GM21381 (cell line): Measurements from ENCODE around the gene ANAPC16.
"Not testable (repeated sequence)": the region's sequence is repeated elsewhere in the genome, so short reads cannot be mapped to it uniquely, and the experiment has no call there.

Experiments
- ATAC-seq: cut with Tn5 transposase; IDR thresholded peaks from one replicate; pipeline ENCODE4 v1.9.1; 2021; ENCODE audit warnings: mild to moderate bottlenecking, moderate library complexity; ENCODE audit not compliant: unreplicated experiment

The ANAPC16 gene

DNA sequence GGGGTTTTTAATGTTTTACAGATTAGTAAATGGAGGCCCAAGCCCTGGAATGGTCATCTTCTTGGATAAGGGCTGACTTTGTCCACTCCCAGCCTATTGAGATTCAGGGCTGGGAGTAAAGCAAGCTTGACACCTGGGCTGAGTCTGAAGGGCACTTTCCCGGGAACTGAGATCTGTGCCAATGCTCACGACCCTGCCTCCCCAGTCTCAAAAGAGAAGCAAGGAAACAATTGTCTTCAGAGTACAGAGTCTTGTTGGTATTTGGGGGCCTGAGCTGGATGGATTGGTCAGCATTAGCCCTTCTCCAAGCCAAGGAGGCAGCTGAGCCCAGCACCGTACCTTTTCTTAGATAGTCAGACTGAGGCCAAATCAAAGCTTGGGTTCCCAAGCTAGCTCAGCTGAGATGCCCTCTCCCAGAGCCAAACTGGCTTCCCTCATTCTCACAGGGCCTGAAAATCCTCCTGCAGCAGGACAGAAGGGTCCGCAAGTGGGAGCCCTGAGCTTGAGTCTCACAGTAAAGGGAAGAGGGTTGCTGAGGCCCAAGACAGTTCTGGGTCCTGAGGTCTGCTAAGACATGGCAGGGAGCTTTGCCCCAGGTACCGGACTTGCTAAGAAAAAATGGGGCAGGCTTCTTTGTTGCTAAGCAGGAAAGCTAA, 61.7 kb downstream of the ANAPC16 start:
- no peak for ATAC-seq

DNA sequence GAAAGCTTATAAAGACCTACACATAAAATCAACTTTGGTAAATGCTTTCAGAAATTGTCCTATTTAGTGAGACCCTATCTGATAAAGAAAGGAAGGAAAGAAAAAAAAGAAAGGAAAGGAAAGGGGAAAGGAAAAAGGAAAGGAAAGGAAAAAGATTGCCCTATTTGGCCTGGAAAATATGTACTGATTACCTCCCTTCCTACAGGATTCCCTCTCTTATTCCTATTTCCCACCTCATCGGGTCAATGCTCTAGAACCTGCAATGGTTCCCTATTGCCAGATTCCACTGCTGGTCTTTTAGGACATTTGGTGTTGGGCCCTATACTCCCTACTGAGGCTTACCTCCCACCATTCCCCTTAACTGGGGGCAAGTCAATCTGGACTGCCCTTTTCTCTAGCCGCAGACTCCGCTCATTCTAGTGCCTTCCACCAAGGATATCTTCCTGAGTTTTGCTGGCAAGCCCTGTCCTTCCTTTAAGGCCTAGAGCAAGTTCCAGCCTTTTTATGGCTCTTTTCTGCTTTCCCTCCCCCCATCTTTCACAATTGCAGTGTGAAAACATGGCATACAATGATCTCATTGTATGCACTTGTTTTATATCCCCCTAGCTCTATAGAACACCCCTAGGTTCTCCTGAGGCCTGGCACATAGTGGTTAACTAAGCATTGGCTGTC, 62.3 kb downstream of the ANAPC16 start:
- ATAC-seq: no peak

DNA sequence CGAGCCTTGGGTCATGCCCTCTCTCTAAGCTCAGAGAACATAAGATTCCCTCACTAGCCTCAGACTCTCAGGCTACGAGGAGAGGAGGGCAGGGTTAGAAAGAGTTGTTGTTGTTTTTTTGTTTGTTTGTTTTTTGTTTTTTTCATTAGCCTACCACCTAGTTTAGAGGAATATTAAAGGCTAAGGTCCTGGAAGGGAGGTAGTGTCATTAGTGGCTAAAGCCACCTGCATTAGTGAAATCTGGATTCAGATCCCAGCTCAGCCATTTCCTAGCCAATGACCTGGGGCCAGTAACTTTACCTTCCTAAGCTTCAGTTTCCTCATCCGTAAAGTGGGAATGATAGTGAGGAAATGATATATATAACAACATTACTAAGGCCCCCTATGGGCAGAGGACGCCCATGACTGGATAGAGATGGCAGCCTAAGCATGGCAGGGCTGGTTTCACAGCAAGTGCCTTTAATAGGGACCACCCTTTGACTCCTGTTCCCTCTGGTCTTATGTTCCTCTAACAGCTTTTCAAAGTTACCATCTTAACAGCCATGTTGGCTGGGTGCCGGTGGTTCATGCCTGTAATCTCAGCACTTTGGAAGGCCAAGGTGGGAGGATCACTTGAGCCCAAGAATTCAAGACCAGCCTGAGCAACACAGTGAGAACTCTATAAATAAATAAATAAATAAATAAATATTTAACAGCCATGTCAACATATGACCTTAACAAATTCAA, 63.0 kb downstream of the ANAPC16 start:
- ATAC-seq: no peak

DNA sequence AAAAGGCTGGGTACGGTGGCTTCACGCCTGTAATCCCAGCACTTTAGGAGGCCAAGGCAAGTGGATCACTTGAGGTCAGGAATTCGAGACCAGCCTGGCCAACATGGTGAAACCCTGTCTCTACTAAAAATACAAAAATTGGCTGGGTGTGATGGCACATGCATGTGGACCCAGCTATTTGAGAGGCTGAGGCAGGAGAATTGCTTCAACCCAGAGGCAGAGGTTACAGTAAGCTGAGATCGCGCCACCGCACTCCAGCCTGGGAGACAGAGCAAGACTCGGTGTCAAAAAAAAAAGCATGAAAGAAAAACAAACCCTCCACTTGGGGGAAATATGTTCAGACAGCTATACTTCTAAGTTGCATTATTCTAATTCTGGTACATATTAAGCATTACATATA, 63.8 kb downstream of the ANAPC16 start:
- ATAC-seq: not testable (repeated sequence)

DNA sequence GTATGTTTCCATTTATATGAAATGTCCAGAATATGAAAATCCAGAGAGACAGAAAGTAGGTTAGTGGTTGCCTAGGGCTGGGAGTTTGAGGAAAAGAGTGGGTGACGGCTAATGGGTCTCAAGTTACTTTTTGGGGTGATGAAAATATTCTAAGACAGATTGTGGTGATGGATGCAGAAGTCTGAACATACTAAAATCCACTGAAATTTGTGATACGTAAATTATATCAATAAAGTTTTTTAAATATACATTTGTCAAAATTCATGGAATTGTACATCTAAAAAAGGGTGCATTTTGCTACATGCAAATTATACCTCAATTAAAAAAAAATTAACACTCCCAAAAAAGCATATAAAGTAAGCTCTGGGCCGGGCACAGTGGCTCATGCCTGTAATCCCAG, 67.3 kb downstream of the ANAPC16 start:
- ATAC-seq: no peak
